OCI-LY7 (cell line): ENCODE measurements around the gene ABI2.

Source experiments
- EZH2phosphoT487 ChIP-seq: fragments of 200-600 bp; sonication (generic); IDR thresholded peaks from 2 replicates; pipeline ENCODE4 v1.6.1; 2018; ENCODE audit warnings: low read depth, borderline replicate concordance, mild to moderate bottlenecking, mixed run types, antibody characterized with exemption, low read length, moderate library complexity, mixed read lengths
- TF ChIP-seq, protein P1 (sequence below): fragments of 200-600 bp; sonication (generic); conservative IDR thresholded peaks from 2 replicates; pipeline ENCODE4 v1.5.1; 2014; ENCODE audit warnings: mild to moderate bottlenecking, antibody characterized with exemption, low read length, moderate library complexity, mixed read lengths

DNA sequence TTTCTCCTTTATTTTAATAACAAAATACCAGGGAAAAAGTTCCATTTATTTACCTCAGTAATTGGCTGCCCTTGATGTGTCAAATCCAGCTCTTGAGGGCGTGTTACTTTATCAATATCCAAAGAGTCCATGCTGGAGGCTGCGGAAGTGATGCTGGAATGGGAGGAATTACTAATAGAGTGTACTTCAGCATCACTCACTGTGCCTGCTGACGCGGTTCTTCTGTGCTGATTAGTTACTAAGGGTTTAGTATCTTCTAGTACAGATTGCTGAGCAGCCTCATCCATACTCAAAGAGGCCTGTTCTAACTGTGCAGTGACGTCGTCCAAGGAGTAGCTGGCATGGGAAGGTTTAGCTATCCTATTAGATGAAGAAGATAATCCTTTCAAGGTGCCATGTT lies 161.3 kb downstream of the ABI2 start:
- TF ChIP-seq, protein P1, sequence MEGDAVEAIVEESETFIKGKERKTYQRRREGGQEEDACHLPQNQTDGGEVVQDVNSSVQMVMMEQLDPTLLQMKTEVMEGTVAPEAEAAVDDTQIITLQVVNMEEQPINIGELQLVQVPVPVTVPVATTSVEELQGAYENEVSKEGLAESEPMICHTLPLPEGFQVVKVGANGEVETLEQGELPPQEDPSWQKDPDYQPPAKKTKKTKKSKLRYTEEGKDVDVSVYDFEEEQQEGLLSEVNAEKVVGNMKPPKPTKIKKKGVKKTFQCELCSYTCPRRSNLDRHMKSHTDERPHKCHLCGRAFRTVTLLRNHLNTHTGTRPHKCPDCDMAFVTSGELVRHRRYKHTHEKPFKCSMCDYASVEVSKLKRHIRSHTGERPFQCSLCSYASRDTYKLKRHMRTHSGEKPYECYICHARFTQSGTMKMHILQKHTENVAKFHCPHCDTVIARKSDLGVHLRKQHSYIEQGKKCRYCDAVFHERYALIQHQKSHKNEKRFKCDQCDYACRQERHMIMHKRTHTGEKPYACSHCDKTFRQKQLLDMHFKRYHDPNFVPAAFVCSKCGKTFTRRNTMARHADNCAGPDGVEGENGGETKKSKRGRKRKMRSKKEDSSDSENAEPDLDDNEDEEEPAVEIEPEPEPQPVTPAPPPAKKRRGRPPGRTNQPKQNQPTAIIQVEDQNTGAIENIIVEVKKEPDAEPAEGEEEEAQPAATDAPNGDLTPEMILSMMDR = no peak
- no peak for TF ChIP-seq EZH2phosphoT487
